ENCODE measurements around the gene KCNK2. TPM values are rescaled to one million over a fixed set of nuclear protein-coding genes. Genes with fewer than 3 reads are reported as not detected.

KCNK2 gene
- total RNA-seq, 2 donors from 2014 or later = 0.12 TPM; not detected in 1

DNA sequence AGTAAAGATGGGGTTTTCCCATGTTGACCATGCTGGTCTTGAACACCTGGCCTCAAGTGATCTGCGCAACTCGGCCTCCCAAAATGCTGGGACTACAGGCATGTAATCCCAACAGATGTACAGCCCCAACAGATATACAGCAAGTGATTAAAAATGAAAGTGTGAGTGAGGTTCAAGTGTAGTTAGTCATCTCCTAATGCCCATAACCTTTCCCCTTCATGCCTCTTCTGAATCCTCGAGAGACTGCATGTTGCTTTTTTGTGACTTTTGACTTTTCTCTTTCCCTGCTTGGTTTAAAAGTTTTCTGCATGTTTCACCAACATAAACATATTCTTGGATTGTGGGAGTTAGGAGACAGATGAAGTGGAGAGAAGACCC, 31.2 kb downstream of the KCNK2 start:
- Histone ChIP-seq H3K4me3 (no peak overlapping the region), H3K9me3 (no peaks in the 10 kb centered on the region), H3K4me1 (no peaks in the 10 kb centered on the region), H3K27ac (no peak overlapping the region), H3K36me3 (no peaks in the 10 kb centered on the region), H3K27me3 (no peaks in the 10 kb centered on the region)
- DNase-seq (ENCODE audit: low spot score) = no peak
- TF ChIP-seq, protein P1, sequence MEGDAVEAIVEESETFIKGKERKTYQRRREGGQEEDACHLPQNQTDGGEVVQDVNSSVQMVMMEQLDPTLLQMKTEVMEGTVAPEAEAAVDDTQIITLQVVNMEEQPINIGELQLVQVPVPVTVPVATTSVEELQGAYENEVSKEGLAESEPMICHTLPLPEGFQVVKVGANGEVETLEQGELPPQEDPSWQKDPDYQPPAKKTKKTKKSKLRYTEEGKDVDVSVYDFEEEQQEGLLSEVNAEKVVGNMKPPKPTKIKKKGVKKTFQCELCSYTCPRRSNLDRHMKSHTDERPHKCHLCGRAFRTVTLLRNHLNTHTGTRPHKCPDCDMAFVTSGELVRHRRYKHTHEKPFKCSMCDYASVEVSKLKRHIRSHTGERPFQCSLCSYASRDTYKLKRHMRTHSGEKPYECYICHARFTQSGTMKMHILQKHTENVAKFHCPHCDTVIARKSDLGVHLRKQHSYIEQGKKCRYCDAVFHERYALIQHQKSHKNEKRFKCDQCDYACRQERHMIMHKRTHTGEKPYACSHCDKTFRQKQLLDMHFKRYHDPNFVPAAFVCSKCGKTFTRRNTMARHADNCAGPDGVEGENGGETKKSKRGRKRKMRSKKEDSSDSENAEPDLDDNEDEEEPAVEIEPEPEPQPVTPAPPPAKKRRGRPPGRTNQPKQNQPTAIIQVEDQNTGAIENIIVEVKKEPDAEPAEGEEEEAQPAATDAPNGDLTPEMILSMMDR (IDR thresholded peaks at IDR 0.05) = no peak

GRCh38 chr1:215114154-215114933, 31.8 kb downstream of the KCNK2 start:
- no peaks in the 10 kb centered on the region for H3K4me1 ChIP-seq
- H3K27me3 ChIP-seq = no peaks in the 10 kb centered on the region
- no peaks in the 10 kb centered on the region for H3K9me3 ChIP-seq
- H3K27ac ChIP-seq = no peak overlapping the region
- H3K36me3 ChIP-seq = no peaks in the 10 kb centered on the region
- H3K4me3 ChIP-seq = no peak overlapping the region
- TF ChIP-seq, protein P1 (IDR thresholded peaks at IDR 0.05) = no peak
- no peak for DNase-seq (ENCODE audit: low spot score)

DNA sequence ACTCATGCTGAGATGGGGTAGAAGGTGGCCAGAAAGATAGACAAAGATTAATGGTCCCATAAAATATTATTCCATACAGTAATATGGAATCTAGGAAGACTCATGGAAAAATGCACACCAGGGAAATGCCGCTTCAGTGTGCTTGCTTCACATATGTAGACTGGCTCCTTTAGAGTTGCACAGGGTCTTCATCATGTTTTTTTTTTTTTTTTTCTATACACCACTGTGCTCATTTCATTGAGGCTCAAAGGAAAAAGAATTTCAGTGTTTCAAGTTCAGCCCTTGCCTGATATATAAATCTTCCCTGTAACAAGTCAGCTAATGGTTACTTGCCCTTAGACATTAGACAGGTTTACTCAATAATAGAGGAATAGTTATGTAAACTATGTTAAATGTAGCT, 33.2 kb downstream of the KCNK2 start:
- DNase-seq (ENCODE audit: low spot score) = no peak
- no peak overlapping the region for H3K27ac ChIP-seq
- H3K36me3 ChIP-seq = no peaks in the 10 kb centered on the region
- no peaks in the 10 kb centered on the region for H3K9me3 ChIP-seq
- no peaks in the 10 kb centered on the region for H3K27me3 ChIP-seq
- H3K4me3 ChIP-seq = no peak overlapping the region
- TF ChIP-seq, protein P1 (IDR thresholded peaks at IDR 0.05) = no peak
- no peaks in the 10 kb centered on the region for H3K4me1 ChIP-seq

- Histone ChIP-seq H3K4me1 (no peaks in the 10 kb centered on the region), H3K36me3 (no peaks in the 10 kb centered on the region), H3K27ac (no peak overlapping the region), H3K27me3 (no peaks in the 10 kb centered on the region), H3K9me3 (no peaks in the 10 kb centered on the region), H3K4me3 (no peak overlapping the region)
- TF ChIP-seq, protein P1 (IDR thresholded peaks at IDR 0.05) = no peak
- DNase-seq (ENCODE audit: low spot score) = no peak
These were observed 35.5 kb downstream of the KCNK2 start for GRCh38 chr1:215118081-215118480.

DNA sequence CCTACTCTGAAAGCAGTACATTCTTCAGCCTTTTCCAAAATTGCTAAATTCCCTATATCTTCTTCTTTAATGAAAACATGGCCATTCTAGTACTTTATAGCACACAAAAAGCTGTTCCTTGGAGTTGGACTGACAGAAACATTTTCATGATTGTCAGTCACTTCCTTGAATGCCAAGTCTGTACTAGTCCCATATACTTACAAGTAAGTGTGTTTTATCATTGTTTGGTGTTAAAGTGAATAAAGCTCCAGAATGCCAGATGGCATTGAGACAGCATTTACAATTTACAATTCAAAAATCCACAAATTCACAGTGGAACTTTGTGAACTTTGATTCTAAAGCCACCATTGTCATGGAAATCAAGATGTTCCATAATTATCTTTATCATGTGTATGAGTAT, 36.5 kb downstream of the KCNK2 start:
- H3K4me1 ChIP-seq = no peaks in the 10 kb centered on the region

More for the DNA sequence above, 36.5 kb downstream of the KCNK2 start:
- no peaks in the 10 kb centered on the region for H3K27me3 ChIP-seq
- no peak overlapping the region for H3K27ac ChIP-seq
- no peaks in the 10 kb centered on the region for H3K36me3 ChIP-seq
- DNase-seq (ENCODE audit: low spot score) = no peak
- H3K9me3 ChIP-seq = no peaks in the 10 kb centered on the region
- TF ChIP-seq, protein P1 (IDR thresholded peaks at IDR 0.05) = no peak
- no peak overlapping the region for H3K4me3 ChIP-seq

Measured in right atrium auricular region (tissue), 2 donors.